ENCODE results near the gene PIGV.

PIGV gene

GRCh38 chr1:26745191-26745590 lies 42.6 kb upstream of the PIGV start:
- H3K4me3 ChIP-seq (ENCODE audit: low read depth, low read length): no peak overlapping the region

DNA sequence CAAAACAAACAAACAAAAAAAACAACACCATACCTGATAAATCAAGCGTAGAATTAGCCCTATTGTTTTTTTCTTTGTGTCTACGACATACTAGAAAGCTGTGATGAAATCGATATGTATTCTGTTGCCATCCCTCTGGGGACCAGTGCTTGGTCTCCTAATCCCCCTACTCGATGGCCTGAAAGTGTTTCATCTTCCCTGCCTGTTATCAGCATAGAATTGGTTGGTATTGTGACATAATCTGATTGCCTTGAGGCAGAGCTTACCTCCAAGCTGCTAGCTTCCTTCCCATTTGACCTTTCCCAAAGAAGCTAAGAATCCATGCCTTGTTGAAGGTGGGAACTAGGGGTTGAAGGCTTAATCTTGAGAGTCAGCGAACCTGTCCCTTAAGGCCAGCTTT lies 40.7 kb upstream of the PIGV start:
- TF ChIP-seq CTCF (IDR thresholded peaks at IDR 0.05; ENCODE audit: insufficient read depth, low read depth, low read length, missing control alignments): no peak
- no peak for DNase-seq (ENCODE audit: low read depth)
- H3K4me3 ChIP-seq (ENCODE audit: low read depth, low read length): no peak overlapping the region

More at GRCh38 chr1:26745191-26745590, 42.6 kb upstream of the PIGV start:
- no peak for TF ChIP-seq CTCF (IDR thresholded peaks at IDR 0.05; ENCODE audit: insufficient read depth, low read depth, low read length, missing control alignments)
- no peak for DNase-seq (ENCODE audit: low read depth)

- no peak for TF ChIP-seq CTCF (IDR thresholded peaks at IDR 0.05; ENCODE audit: insufficient read depth, low read depth, low read length, missing control alignments)
- no peak for DNase-seq (ENCODE audit: low read depth)
Measured at GRCh38 chr1:26748351-26748750, 39.4 kb upstream of the PIGV start.

DNA sequence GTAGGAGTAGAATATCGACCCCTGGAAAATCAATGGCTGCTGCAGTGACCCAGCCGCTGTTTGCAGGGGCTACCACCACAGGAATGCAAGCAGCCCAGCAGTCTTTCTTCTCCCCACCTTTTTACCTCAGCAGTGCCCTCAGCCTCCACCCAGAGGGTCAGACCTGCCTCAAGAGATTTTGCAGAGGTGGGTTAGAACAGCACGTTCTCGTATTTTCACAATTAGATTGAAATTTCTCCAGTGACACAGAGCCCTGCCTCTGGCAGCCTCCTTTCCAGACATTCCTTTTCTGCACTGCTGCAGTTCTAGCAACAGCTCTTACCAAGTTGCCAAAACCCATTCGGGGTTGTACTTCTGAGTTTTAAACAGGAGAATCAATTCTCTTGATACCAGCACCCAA lies 38.3 kb upstream of the PIGV start:
- no peak overlapping the region for H3K4me3 ChIP-seq (ENCODE audit: low read depth, low read length)
- TF ChIP-seq CTCF (IDR thresholded peaks at IDR 0.05; ENCODE audit: insufficient read depth, low read depth, low read length, missing control alignments): no peak
- DNase-seq (ENCODE audit: low read depth): no peak

More at GRCh38 chr1:26748351-26748750, 39.4 kb upstream of the PIGV start:
- H3K4me3 ChIP-seq (ENCODE audit: low read depth, low read length): no peak overlapping the region

DNA sequence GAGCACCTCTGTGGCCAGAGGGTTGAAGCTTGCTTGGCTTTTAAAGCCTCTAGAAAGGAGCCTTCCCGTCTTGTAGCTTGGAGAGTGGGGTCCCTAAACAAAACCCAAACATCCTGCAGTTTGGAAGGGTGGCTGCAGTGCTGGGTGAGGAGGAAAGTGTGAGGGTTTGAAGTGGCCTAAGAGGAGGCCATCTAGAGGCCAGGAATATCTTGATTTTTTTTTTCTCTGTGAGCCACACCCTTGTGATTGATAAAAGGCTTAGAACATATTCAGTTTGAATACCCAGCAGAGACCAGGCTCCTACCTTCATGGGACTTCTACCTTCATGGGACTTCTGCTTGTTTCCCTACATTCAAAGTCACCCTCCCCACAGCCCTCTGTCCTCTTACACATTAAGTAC lies 37.3 kb upstream of the PIGV start:
- no peak for DNase-seq (ENCODE audit: low read depth)
- H3K4me3 ChIP-seq (ENCODE audit: low read depth, low read length): no peak overlapping the region
- TF ChIP-seq CTCF (IDR thresholded peaks at IDR 0.05; ENCODE audit: insufficient read depth, low read depth, low read length, missing control alignments): no peak

DNA sequence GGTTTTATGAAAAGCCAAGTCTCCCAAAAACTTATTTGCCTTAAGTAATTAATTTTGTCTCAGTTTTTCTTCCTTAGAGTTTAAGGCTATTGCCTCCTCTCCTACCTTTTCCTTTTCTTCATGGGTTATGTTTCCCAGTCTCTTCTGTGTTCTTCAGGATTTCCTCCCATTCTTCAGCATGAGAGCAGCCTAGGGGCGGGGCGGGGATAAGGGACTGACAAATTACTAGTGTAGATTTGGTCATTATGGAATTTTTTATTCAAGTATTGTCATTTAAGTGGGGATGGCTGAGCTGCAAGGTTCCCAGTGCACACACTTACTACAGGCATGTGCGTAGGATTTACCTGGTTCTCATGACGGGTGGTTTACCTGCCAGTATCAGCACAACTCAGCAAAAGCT lies 35.2 kb upstream of the PIGV start:
- no peak for DNase-seq (ENCODE audit: low read depth)
- no peak for TF ChIP-seq CTCF (IDR thresholded peaks at IDR 0.05; ENCODE audit: insufficient read depth, low read depth, low read length, missing control alignments)
- H3K4me3 ChIP-seq (ENCODE audit: low read depth, low read length): no peak overlapping the region

DNA sequence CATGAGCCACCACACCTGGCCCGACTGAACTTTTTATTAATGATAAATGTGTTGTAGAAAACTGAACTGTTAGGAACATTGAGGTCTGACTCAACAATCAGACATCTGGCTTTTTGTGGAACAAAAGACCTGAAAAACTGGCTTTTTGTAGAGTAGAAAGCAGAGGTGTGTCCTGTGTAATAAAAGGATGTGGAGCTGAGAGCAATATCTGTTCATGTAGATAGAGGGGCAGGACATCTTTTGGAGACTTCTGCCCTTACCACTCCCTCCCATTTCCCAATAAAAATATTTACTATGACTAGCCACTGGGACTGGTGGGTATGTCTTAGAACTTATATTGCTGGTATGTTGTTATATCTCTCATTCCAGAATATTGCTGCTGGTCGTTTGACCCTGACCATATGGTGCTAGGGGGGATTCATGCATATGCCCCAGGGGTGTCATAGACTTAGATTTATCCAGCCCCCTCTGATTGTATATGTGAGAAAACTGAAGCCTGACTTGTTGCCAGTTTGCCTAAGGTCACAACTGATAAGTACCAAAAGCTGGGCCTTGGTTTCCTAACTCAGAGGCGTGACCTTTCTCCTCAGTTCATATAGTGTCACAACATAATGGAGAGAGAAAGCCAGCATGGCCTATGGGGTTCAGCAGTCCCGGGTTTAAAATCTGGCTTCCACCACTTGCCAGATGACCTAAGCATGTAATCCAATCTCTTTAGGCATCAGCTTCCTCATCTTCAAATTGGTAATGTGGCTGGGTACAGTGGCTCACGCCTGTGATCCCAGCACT lies 33.5 kb upstream of the PIGV start:
- no peak for TF ChIP-seq CTCF (IDR thresholded peaks at IDR 0.05; ENCODE audit: insufficient read depth, low read depth, low read length, missing control alignments)
- H3K4me3 ChIP-seq (ENCODE audit: low read depth, low read length): no peak overlapping the region
- no peak for DNase-seq (ENCODE audit: low read depth)

Measured in GM12865 (cell line).